Neural cell (in vitro differentiated cells): ENCODE measurements around the gene ELP4. TPM values are rescaled to one million over a fixed set of nuclear protein-coding genes. Genes with fewer than 3 reads are reported as not detected.

Experiments used
- H2AFZ ChIP-seq: fragments of 200-600, 300-800 bp; sonication (generic), shearing (Covaris generic); 2 replicates; pipeline ENCODE4 v1.6.0; 2014; ENCODE audit warnings: low read depth, mild to moderate bottlenecking, antibody characterized with exemption, low read length, moderate library complexity
- H3F3A ChIP-seq: fragments of 200-600 bp; shearing (Covaris generic); 2 replicates; pipeline ENCODE4 v1.6.1; 2016; ENCODE audit warnings: mild to moderate bottlenecking, moderate library complexity, mixed read lengths, antibody characterized with exemption, low read length; ENCODE audit not compliant: insufficient read depth, poor library complexity, severe bottlenecking
- H3K27ac ChIP-seq: fragments of 200-600, 300-800 bp; sonication (generic), shearing (Covaris generic); 2 replicates; pipeline ENCODE4 v1.5.1; 2014; ENCODE audit warnings: mild to moderate bottlenecking, low read length, moderate library complexity
- H3K27me3 ChIP-seq: fragments of 300-800, 200-600 bp; sonication (generic), shearing (Covaris generic); 2 replicates; pipeline ENCODE4 v1.6.0; 2014; ENCODE audit warnings: mild to moderate bottlenecking, low read depth, low read length, moderate library complexity; ENCODE audit not compliant: insufficient read depth
- H3K36me3 ChIP-seq: fragments of 300-800, 200-600 bp; sonication (generic), shearing (Covaris generic); 2 replicates; pipeline ENCODE4 v1.5.1; 2014; ENCODE audit warnings: mild to moderate bottlenecking, antibody characterized with exemption, low read length, moderate library complexity; ENCODE audit not compliant: insufficient read depth
- H3K4me2 ChIP-seq: fragments of 300-800, 200-600 bp; sonication (generic), shearing (Covaris generic); 2 replicates; pipeline ENCODE4 v1.6.0; 2014; ENCODE audit warnings: mild to moderate bottlenecking, low read length
- H3K4me3 ChIP-seq: fragments of 300-800, 200-600 bp; sonication (generic), shearing (Covaris generic); 2 replicates; pipeline ENCODE4 v1.5.1; 2014; ENCODE audit warnings: mild to moderate bottlenecking, low read length, moderate library complexity
- H3K79me2 ChIP-seq: fragments of 200-600 bp; shearing (Covaris generic); replicated peaks from 2 replicates; pipeline ENCODE4 v1.6.0; 2014; ENCODE audit warnings: mild to moderate bottlenecking, low read length, moderate library complexity; ENCODE audit not compliant: insufficient read depth
- H3K9ac ChIP-seq: fragments of 300-800, 200-600 bp; sonication (generic), shearing (Covaris generic); 2 replicates; pipeline ENCODE4 v1.6.1; 2016; ENCODE audit warnings: mild to moderate bottlenecking, low read length, mixed read lengths
- H3K9me2 ChIP-seq: fragments of 200-600 bp; shearing (Covaris generic); 2 replicates; pipeline ENCODE4 v1.6.1; 2016; ENCODE audit warnings: mild to moderate bottlenecking, low read length, mixed read lengths; ENCODE audit not compliant: insufficient read depth
- H3K9me3 ChIP-seq: fragments of 200-600, 300-800 bp; sonication (generic), shearing (Covaris generic); 2 replicates; pipeline ENCODE4 v1.6.1; 2016; ENCODE audit warnings: mild to moderate bottlenecking, mixed run types, low read length, moderate library complexity, mixed read lengths
- H4K20me1 ChIP-seq: fragments of 200-600 bp; shearing (Covaris generic); 2 replicates; pipeline ENCODE4 v1.6.1; 2016; ENCODE audit warnings: mild to moderate bottlenecking, mixed run types; ENCODE audit not compliant: insufficient read depth
- CTCF ChIP-seq: fragments of 450-650 bp; IDR thresholded peaks from 2 replicates; pipeline ENCODE4 v1.5.1; 2014; ENCODE audit warnings: antibody characterized with exemption, mild to moderate bottlenecking, moderate library complexity; ENCODE audit not compliant: poor library complexity, severe bottlenecking
- EP300 ChIP-seq: fragments of 450-650 bp; conservative IDR thresholded peaks from 2 replicates; pipeline ENCODE4 v1.6.1; 2014; ENCODE audit warnings: antibody characterized with exemption, mild to moderate bottlenecking, moderate library complexity; ENCODE audit not compliant: poor library complexity, severe bottlenecking
- EZH2 ChIP-seq: fragments of 200-600, 300-800 bp; shearing (Covaris generic), sonication (generic); IDR thresholded peaks from 2 replicates; pipeline ENCODE4 v1.6.1; 2014; ENCODE audit warnings: antibody characterized with exemption, low read length, borderline replicate concordance, mild to moderate bottlenecking; ENCODE audit not compliant: insufficient read depth, poor library complexity, severe bottlenecking
- MXI1 ChIP-seq: fragments of 450-650 bp; conservative IDR thresholded peaks from 2 replicates; pipeline ENCODE4 v1.6.1; 2014; ENCODE audit warnings: antibody characterized with exemption, mild to moderate bottlenecking; ENCODE audit not compliant: poor library complexity, severe bottlenecking
- POLR2AphosphoS5 ChIP-seq: IDR thresholded peaks from 2 replicates; pipeline ENCODE4 v1.6.1; 2012
- RAD21 ChIP-seq: fragments of 450-650 bp; conservative IDR thresholded peaks from 2 replicates; pipeline ENCODE4 v1.6.1; 2014; ENCODE audit warnings: antibody characterized with exemption, mild to moderate bottlenecking, moderate library complexity
- REST ChIP-seq: IDR thresholded peaks from 2 replicates; pipeline ENCODE4 v1.6.1; 2012; ENCODE audit warnings: borderline replicate concordance
- SMC3 ChIP-seq: fragments of 450-650 bp; conservative IDR thresholded peaks from 2 replicates; pipeline ENCODE4 v1.6.1; 2014; ENCODE audit warnings: antibody characterized with exemption, mild to moderate bottlenecking, moderate library complexity; ENCODE audit not compliant: poor library complexity
- TAF1 ChIP-seq: IDR thresholded peaks from 2 replicates; pipeline ENCODE4 v1.6.1; 2012; ENCODE audit warnings: low read depth
- polyA plus RNA-seq: library from polyadenylated mRNA; depleted of rRNA; stranded (reverse); fragments of >200 nt; gene quantifications from 2 replicates; pipeline ENCODE4 v1.2.3, GENCODE V29; 2014

ELP4 gene
- polyA plus RNA-seq, 1 donor from 2014 or later, result 30.4 TPM

GRCh38 chr11:31803813-31804311, 294.3 kb downstream of the ELP4 start:
- Histone ChIP-seq H3F3A (peaks cover 5% of the 10 kb centered on the region), H3K4me2 (peak overlapping the region; percentile 34), H3K36me3 (peaks cover 9% of the 10 kb centered on the region), H3K9ac (peak overlapping the region; percentile 77), H3K79me2 (peaks cover 72% of the 10 kb centered on the region), H3K27ac (peak overlapping the region; percentile 61), H3K4me3 (peak overlapping the region; percentile 97), H2AFZ (no peak overlapping the region), H3K9me2 (no peaks in the 10 kb centered on the region), H3K9me3 (no peaks in the 10 kb centered on the region), H4K20me1 (no peaks in the 10 kb centered on the region), H3K27me3 (peaks cover 41% of the 10 kb centered on the region)
- TF ChIP-seq EP300 (peak; percentile 40), SMC3 (no peak), POLR2AphosphoS5 (peak; percentile 32)

GRCh38 chr11:31804312-31805036, 294.9 kb downstream of the ELP4 start:
- Histone ChIP-seq H3K79me2 (peaks cover 78% of the 10 kb centered on the region), H3K9me2 (no peaks in the 10 kb centered on the region), H4K20me1 (no peaks in the 10 kb centered on the region), H3K9ac (peak overlapping the region; percentile 77), H3K27ac (peak overlapping the region; percentile 61), H3K4me2 (peak overlapping the region; percentile 41), H3K9me3 (no peaks in the 10 kb centered on the region), H3K27me3 (peaks cover 41% of the 10 kb centered on the region), H3F3A (peaks cover 9% of the 10 kb centered on the region), H3K4me3 (peak overlapping the region; percentile 97), H2AFZ (no peak overlapping the region), H3K36me3 (peaks cover 9% of the 10 kb centered on the region)
- TF ChIP-seq MXI1, result no peak
- TF ChIP-seq POLR2AphosphoS5, result no peak
- no peak for TF ChIP-seq SMC3
- TF ChIP-seq TAF1, result no peak
- no peak for TF ChIP-seq CTCF
- TF ChIP-seq REST, result no peak
- TF ChIP-seq RAD21, result no peak
- no peak for TF ChIP-seq EP300
- no peak for TF ChIP-seq EZH2
